ENCODE data around the gene MAP3K9. TPM values are rescaled to one million over a fixed set of nuclear protein-coding genes. Genes with fewer than 3 reads are reported as not detected.

MAP3K9 gene
- total and polyA plus RNA-seq, 12 donors, result 0.37 to 2.4 (median 1.4) TPM

DNA sequence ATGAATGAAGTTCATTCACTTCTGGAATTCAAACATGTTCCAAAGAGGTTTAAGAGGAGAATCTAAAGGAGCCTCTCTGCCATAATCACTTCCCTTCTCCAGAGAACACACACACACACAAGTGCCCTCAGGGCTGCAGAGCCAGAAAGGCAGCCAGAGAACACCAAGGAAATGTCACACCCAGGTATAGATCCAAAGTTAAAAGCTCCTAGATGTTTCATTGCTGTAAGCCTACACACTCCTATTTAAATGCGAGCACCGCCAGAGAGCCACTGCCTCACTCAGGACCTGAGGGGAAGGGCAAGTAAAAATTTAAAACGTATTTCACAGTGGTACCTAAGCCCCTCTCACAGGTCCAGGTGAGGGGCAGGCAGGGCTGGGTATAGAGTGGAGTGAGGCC lies 85.2 kb downstream of the MAP3K9 start:
- no peaks in the 10 kb centered on the region for H3K9me3 ChIP-seq
- intact Hi-C loops (cut with DNase I), result no loop called here
- WGBS, 2 donors, result 86% methylated on average over 3 of the region's 3 CpGs
- H3K4me3 ChIP-seq, result no peak overlapping the region
- H3K36me3 ChIP-seq, result no peaks in the 10 kb centered on the region
- H3K4me1 ChIP-seq, result peaks cover 2 to 19% (median 11%) of the 10 kb centered on the region in 9 donors
- no peak for DNase-seq
- ATAC-seq, result no peak
- no peaks in the 10 kb centered on the region for H3K27me3 ChIP-seq
- no peak overlapping the region for H3K27ac ChIP-seq
- TF ChIP-seq, protein P1, sequence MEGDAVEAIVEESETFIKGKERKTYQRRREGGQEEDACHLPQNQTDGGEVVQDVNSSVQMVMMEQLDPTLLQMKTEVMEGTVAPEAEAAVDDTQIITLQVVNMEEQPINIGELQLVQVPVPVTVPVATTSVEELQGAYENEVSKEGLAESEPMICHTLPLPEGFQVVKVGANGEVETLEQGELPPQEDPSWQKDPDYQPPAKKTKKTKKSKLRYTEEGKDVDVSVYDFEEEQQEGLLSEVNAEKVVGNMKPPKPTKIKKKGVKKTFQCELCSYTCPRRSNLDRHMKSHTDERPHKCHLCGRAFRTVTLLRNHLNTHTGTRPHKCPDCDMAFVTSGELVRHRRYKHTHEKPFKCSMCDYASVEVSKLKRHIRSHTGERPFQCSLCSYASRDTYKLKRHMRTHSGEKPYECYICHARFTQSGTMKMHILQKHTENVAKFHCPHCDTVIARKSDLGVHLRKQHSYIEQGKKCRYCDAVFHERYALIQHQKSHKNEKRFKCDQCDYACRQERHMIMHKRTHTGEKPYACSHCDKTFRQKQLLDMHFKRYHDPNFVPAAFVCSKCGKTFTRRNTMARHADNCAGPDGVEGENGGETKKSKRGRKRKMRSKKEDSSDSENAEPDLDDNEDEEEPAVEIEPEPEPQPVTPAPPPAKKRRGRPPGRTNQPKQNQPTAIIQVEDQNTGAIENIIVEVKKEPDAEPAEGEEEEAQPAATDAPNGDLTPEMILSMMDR (IDR thresholded peaks at IDR 0.05), result no peak

DNA sequence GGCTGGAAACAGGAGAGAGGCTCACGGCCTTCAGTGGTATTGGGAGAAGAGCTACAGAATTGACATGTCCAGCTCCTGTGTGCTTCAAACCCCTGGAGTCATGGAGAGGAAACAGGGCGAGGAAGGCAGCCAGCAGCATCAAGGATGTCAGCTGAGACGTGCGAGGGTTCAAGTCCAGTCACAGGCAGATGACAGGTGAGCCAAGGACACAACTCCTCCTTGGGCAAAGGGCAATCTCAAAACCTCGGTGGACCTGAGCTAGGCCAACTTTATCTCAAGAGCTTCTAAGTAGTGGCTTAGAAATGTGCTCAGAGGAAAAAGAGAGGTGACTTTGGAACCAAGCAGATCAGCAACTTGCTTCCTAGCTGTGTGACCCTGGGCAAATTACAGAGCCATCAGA lies 86.0 kb downstream of the MAP3K9 start:
- TF ChIP-seq, protein P1 (IDR thresholded peaks at IDR 0.05), result no peak
- peaks cover 2 to 19% (median 11%) of the 10 kb centered on the region in 9 donors for H3K4me1 ChIP-seq
- no peaks in the 10 kb centered on the region for H3K27me3 ChIP-seq
- no peak overlapping the region for H3K27ac ChIP-seq
- DNase-seq (no peak), ATAC-seq (no peak)
- H3K4me3 ChIP-seq, result no peak overlapping the region
- no peaks in the 10 kb centered on the region for H3K9me3 ChIP-seq
- WGBS, 2 donors, result 84 to 85% methylated on average over 5 of the region's 5 CpGs
- no peaks in the 10 kb centered on the region for H3K36me3 ChIP-seq
- intact Hi-C loops (cut with DNase I), result no loop called here

DNA sequence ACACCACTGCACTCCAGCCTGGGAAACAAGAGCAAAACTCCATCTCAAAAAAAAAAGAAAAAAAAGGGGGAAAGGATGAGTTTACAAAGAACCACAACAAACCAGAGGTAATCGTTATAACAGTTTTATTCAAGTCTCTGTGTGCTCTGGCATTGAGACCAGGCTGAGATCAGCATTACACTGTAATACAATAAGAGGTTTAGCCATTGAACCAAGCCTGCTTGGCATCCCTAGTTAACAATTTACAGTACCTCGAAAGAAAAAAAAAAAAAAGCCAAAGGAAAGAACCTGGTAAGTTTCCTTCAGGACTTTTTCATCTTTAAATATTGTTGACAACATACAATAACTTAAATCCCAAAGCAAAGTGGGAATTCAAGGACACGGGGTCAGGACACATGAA lies 86.9 kb downstream of the MAP3K9 start:
- Histone ChIP-seq H3K4me3 (no peak overlapping the region), H3K36me3 (no peaks in the 10 kb centered on the region), H3K27me3 (no peaks in the 10 kb centered on the region), H3K27ac (no peak overlapping the region), H3K9me3 (no peaks in the 10 kb centered on the region), H3K4me1 (peaks cover 2 to 16% (median 10%) of the 10 kb centered on the region in 9 donors)
- DNase-seq, result no peak
- TF ChIP-seq, protein P1 (IDR thresholded peaks at IDR 0.05), result no peak
- intact Hi-C loops (cut with DNase I), result no loop called here
- WGBS, 2 donors, result 84 to 87% methylated on average over 3 of the region's 3 CpGs
- ATAC-seq, result no peak

DNA sequence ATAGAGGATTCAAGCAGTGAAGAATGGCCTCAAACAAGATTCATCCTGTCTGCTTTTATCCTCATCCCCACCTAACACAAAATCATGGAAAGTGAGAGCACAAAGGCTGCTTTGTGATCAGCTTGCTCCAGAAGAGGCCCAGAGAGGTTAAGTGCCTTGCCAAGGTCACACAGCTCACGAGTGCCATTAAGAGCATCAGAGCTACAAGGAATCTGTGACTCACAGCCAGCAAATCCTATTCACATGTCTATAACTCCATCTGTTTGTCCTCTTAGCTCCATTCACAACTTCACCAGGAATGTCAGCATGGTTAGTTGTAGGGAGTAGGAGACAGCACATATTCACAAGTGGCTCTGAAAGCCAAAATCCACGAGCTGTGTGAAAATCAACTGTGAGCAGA lies 87.8 kb downstream of the MAP3K9 start:
- Histone ChIP-seq H3K9me3 (no peaks in the 10 kb centered on the region), H3K4me1 (peaks cover 0 to 7% (median 2%) of the 10 kb centered on the region in 9 donors), H3K27ac (no peak overlapping the region), H3K36me3 (no peaks in the 10 kb centered on the region), H3K27me3 (peaks cover 0 to 5% (median 0%) of the 10 kb centered on the region in 7 donors), H3K4me3 (no peak overlapping the region)
- no peak for DNase-seq
- ATAC-seq, result no peak
- TF ChIP-seq, protein P1 (IDR thresholded peaks at IDR 0.05), result no peak
- 74 to 78% methylated on average over 2 of the region's 2 CpGs for WGBS, 2 donors
- intact Hi-C loops (cut with DNase I), result no loop called here

Measured in heart right ventricle (tissue), 16 donors.